Keratinocyte (primary cell): ENCODE results near the gene TAC3. TPM values are rescaled to one million over a fixed set of nuclear protein-coding genes. Genes with fewer than 3 reads are reported as not detected.
A peak's percentile ranks its signal among the peaks of the same experiment; 100 is the strongest.

ENCODE experiments used
- DNase-seq: peaks from one replicate; pipeline ENCODE4 v3.0.0-alpha.2; 2011; ENCODE audit warnings: low read depth, missing footprints, low spot score
- FAIRE-seq: peaks from 2 replicates; lab custom pipeline; 2011; peaks lifted over from hg19 to GRCh38; lab: Jason Lieb, UNC
- H2AFZ ChIP-seq: 2 replicates; pipeline ENCODE4 v1.6.0; 2012; ENCODE audit warnings: low read length, control low read depth, inconsistent platforms; ENCODE audit not compliant: control insufficient read depth
- H3K27ac ChIP-seq: 2 replicates; pipeline ENCODE4 v1.5.1; 2011; ENCODE audit warnings: low read length; ENCODE audit not compliant: control insufficient read depth, insufficient read depth
- H3K27me3 ChIP-seq: 3 replicates; pipeline ENCODE4 v1.6.0; 2011; ENCODE audit warnings: low read length; ENCODE audit not compliant: control insufficient read depth, insufficient read depth; ENCODE audit errors: extremely low read depth
- H3K36me3 ChIP-seq, 2 experiments: 2 replicates in 1 of 2; 3 replicates in 1 of 2; pipeline ENCODE4 v1.5.1; 2011; ENCODE audit warnings: low read length in 2 of 2, mild to moderate bottlenecking in 1 of 2; ENCODE audit not compliant: control insufficient read depth in 2 of 2, insufficient read depth in 2 of 2; ENCODE audit errors: extremely low read depth in 1 of 2
- H3K4me1 ChIP-seq: 3 replicates; pipeline ENCODE4 v1.5.1; 2011; ENCODE audit warnings: low read length; ENCODE audit not compliant: control insufficient read depth, insufficient read depth; ENCODE audit errors: extremely low read depth
- H3K4me2 ChIP-seq: 3 replicates; pipeline ENCODE4 v1.6.0; 2011; ENCODE audit warnings: low read depth, low read length; ENCODE audit not compliant: control insufficient read depth, insufficient read depth; ENCODE audit errors: extremely low read depth
- H3K4me3 ChIP-seq, 3 experiments: fragments of 200-600 bp in 1 of 3; sonication (generic) in 1 of 3; 2 replicates in 2 of 3; 3 replicates in 1 of 3; pipeline ENCODE4 v1.5.1; 2011 to 2016; ENCODE audit warnings: low read length in 3 of 3, mild to moderate bottlenecking in 3 of 3, control low read depth in 2 of 3, inconsistent platforms in 1 of 3, low read depth in 1 of 3, mixed read lengths in 1 of 3, mixed run types in 1 of 3, moderate library complexity in 1 of 3; ENCODE audit not compliant: control insufficient read depth in 2 of 3, insufficient read depth in 2 of 3; ENCODE audit errors: extremely low read depth in 1 of 3
- H3K79me2 ChIP-seq: 2 replicates; pipeline ENCODE4 v1.6.0; 2012; ENCODE audit warnings: low read length; ENCODE audit not compliant: control insufficient read depth, insufficient read depth
- H3K9ac ChIP-seq: 3 replicates; pipeline ENCODE4 v1.6.0; 2011; ENCODE audit warnings: low read length; ENCODE audit not compliant: control insufficient read depth, insufficient read depth; ENCODE audit errors: extremely low read depth
- H3K9me1 ChIP-seq: 3 replicates; pipeline ENCODE4 v1.6.0; 2011; ENCODE audit warnings: low read length; ENCODE audit not compliant: control insufficient read depth, insufficient read depth; ENCODE audit errors: extremely low read depth
- H3K9me3 ChIP-seq: 2 replicates; pipeline ENCODE4 v1.5.1; 2012; ENCODE audit warnings: low read depth, low read length; ENCODE audit not compliant: control insufficient read depth
- H4K20me1 ChIP-seq: 3 replicates; pipeline ENCODE4 v1.6.0; 2011; ENCODE audit warnings: low read length; ENCODE audit not compliant: control insufficient read depth, insufficient read depth; ENCODE audit errors: extremely low read depth
- CTCF ChIP-seq, 3 experiments: IDR thresholded peaks in 1 of 3; conservative IDR thresholded peaks in 1 of 3; optimal IDR thresholded peaks in 1 of 3; 2 replicates in 2 of 3; 3 replicates in 1 of 3; pipeline versions ENCODE3 to v1.5.1; 2011; ENCODE audit warnings: low read length in 3 of 3, mild to moderate bottlenecking in 3 of 3, moderate library complexity in 2 of 3, control low read depth in 1 of 3, inconsistent platforms in 1 of 3; ENCODE audit not compliant: insufficient read depth in 2 of 3; ENCODE audit errors: extremely low read depth in 1 of 3
- EZH2 ChIP-seq: IDR thresholded peaks from one replicate; pipeline ENCODE4 v1.6.1; 2012; ENCODE audit warnings: inconsistent platforms, mild to moderate bottlenecking, low read length, moderate library complexity
- dilution Hi-C: fragments of 300-500 bp; cut with MboI; formaldehyde crosslinking; loops from one replicate; pipeline ENCODE4 v1.7.0; 2020; ENCODE audit warnings: low sequenced_read_pairs; ENCODE audit not compliant: extremely low pct_ligation_motif_present
- polyA plus RNA-seq, 5 experiments: library from polyadenylated mRNA; depleted of rRNA in 3 of 5; stranded (reverse) in 3 of 5; stranded (forward) in 1 of 5; unstranded in 1 of 5; fragments of >200 nt; gene quantifications; 1 replicate in 1 of 5; 2 replicates in 3 of 5; 3 replicates in 1 of 5; pipeline versions ENCODE4 v1.2.1 to v1.2.3, GENCODE V29; 2011 to 2012; ENCODE audit warnings: missing spikeins in 2 of 5, low read depth in 1 of 5, low replicate concordance in 1 of 5

The TAC3 gene
- polyA plus RNA-seq, 1 donor (not counting 4 experiments of a cell fraction or from before 2014, with no cell fraction given), result not detected

DNA sequence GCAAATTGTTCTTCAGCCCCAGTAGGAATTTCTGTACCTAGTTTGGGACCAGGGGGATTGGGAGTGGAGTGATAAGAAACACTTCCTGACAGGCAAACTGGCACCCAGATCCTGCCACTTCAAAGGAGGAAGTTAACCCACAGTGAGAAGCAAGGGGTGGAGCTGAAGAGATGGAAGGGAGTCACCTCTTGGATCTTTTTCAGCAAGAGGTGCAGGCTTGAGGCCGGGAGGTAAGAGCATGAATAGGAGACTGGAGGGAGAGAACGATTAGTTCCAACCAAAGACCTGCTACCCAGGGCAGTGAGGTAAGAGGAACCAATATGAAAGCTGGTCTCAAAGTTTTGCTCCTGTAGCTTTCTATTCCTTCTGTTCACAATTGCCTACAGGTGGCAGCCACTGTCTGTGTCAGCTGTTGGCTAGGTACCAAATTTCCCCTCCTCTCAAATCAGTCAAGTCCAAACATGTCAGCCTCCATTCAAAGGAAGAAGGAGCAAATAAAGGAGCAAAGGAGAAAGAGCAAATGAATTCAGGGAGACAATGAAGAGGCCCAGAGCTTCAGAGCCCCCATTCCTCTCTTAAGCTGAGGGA is 14.9 kb upstream of the TAC3 start:
- Histone ChIP-seq H3K9me1 (no peaks in the 10 kb centered on the region), H3K27ac (no peak overlapping the region), H3K4me1 (peaks cover 29% of the 10 kb centered on the region), H2AFZ (peak overlapping the region; percentile 27), H3K9ac (no peak overlapping the region), H3K4me2 (peak overlapping the region; percentile 60), H3K27me3 (peaks cover 15% of the 10 kb centered on the region), H3K4me3 (no peak overlapping the region), H3K79me2 (no peaks in the 10 kb centered on the region), H3K9me3 (no peaks in the 10 kb centered on the region), H4K20me1 (no peaks in the 10 kb centered on the region), H3K36me3 (no peaks in the 10 kb centered on the region)
- dilution Hi-C loops, result no loop called here
- FAIRE-seq (peak; percentile 81), DNase-seq (peak; percentile 19)
- TF ChIP-seq EZH2 (no peak), CTCF (optimal IDR thresholded peaks at IDR 0.05 in 1 of 3, IDR thresholded peaks at IDR 0.05 in 1 of 3, conservative IDR thresholded peaks at IDR 0.05 in 1 of 3; ENCODE audit: extremely low read depth in 1 of 3, insufficient read depth in 2 of 3, low read length in 3 of 3) (peak in 1 of 3 experiments; percentile 37)

- Histone ChIP-seq H2AFZ (no peak overlapping the region), H3K9me3 (no peaks in the 10 kb centered on the region), H3K9ac (no peak overlapping the region), H3K4me3 (no peak overlapping the region), H4K20me1 (no peaks in the 10 kb centered on the region), H3K4me1 (peaks cover 29% of the 10 kb centered on the region), H3K27me3 (peaks cover 24% of the 10 kb centered on the region), H3K4me2 (no peak overlapping the region), H3K79me2 (no peaks in the 10 kb centered on the region), H3K9me1 (no peaks in the 10 kb centered on the region), H3K27ac (no peak overlapping the region), H3K36me3 (no peaks in the 10 kb centered on the region)
- dilution Hi-C loops, result no loop called here
- FAIRE-seq, result no peak
- no peak for DNase-seq
- TF ChIP-seq EZH2 (no peak), CTCF (optimal IDR thresholded peaks at IDR 0.05 in 1 of 3, IDR thresholded peaks at IDR 0.05 in 1 of 3, conservative IDR thresholded peaks at IDR 0.05 in 1 of 3; ENCODE audit: extremely low read depth in 1 of 3, insufficient read depth in 2 of 3, low read length in 3 of 3) (no peak)
Observed at GRCh38 chr12:57029457-57029856, 13.1 kb upstream of the TAC3 start.
